Activated CD4-positive, alpha-beta T cell treated with anti-CD3 and anti-CD28 coated beads for 24 hours (primary cell): ENCODE results near the gene BMPR1B.
"Not testable (repeated sequence)": the region's sequence is repeated elsewhere in the genome, so short reads cannot be mapped to it uniquely, and the experiment has no call there.

Source experiments
- DNase-seq, 2 donors: peaks; one replicate each; pipeline ENCODE4 v3.0.0-alpha.2; 2020; ENCODE audit warnings: low read depth in 2 of 2

The BMPR1B gene

GRCh38 chr4:95141361-95141760 lies 383.6 kb downstream of the BMPR1B start:
- DNase-seq: no peak

- no peak for DNase-seq
Observed at GRCh38 chr4:95142932-95143331, 385.2 kb downstream of the BMPR1B start.

GRCh38 chr4:95151255-95151654 lies 393.5 kb downstream of the BMPR1B start:
- no peak for DNase-seq

DNA sequence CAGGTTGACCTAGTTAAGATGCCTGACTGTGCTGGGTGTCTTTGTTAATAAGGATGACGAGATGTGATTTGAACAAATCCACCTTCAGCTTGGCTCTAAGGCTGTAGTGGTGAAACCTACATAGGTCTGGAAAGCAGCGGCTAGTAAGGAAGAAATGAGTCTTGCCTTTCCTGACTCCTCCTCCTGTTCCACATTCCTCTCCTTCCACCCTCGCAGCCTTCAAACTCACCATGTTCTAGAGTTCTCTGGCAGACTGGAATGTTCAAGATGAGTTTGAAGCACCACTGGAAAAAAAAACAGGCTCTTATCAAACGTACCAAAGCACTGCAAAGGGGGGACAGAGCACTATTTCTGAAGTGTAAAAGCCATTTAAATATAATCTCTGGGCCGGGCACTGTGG lies 395.4 kb downstream of the BMPR1B start:
- DNase-seq: no peak

DNA sequence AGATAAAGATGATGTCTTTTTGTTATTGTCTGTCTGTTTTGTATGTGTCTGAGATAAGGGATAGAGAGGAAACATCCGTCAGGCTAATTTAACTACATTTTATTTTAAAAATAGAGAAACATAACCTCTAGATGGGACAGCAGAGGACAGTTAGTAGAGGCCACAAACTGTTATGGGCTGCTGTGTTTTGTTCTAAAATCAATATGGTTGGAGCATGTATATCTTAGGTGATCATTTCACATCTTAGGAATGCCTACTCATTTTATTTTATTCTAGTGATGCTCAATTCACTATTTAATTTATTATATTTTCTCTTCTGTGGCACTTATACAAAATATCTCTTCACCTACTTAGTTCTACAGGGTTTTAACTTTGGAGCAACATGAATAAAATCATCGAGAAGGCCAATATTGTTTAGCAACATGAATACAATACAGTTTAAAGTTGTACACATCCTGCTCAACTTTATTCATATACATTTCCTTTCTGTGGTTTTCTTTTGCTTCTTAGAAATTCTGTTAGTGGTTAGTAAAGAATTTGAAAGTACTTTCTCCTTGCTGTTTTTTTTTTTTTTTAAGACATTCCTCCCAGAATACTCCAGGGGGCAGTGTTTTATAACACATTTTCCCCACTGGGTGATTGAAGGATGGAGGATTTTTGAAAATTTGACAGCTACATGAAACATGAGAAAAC lies 398.1 kb downstream of the BMPR1B start:
- DNase-seq: no peak

GRCh38 chr4:95156452-95156765 lies 398.7 kb downstream of the BMPR1B start:
- no peak for DNase-seq

DNA sequence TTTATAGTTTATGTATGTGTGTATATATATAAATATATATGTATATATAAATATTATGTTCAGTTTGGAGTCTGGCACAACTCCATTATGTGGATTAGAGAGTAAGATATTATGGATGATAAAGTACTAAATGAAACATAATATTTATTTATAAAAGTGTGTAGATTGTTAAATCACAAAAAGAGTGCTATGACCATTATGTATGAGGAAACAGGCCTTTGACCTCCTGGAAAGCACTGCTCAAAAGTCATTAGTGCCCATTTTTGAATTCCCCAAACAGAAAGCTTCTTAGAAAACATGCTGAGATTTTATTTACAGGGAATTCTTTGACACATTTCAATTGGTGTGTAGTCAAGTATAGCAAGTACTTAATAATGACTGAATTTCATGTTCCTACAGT lies 399.8 kb downstream of the BMPR1B start:
- DNase-seq: no peak

DNA sequence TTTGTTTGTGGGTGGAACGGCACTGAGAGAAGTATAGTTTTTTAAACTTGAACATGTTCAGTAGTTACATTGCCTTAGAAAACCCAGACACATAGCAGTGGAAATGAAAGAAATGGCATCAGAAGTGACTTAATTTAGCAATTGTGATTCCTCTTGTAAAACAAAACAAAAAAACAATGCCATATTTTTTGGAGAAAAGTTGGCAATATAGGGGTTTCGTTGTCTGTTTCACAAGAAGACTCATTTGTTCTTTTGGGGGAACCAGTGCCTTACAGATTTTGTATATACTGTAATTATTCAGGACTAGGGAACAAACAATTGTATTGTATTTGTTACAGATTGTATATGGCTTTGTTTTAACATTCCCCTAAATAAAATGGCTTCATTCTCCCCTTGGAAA lies 400.3 kb downstream of the BMPR1B start:
- DNase-seq: no peak

DNA sequence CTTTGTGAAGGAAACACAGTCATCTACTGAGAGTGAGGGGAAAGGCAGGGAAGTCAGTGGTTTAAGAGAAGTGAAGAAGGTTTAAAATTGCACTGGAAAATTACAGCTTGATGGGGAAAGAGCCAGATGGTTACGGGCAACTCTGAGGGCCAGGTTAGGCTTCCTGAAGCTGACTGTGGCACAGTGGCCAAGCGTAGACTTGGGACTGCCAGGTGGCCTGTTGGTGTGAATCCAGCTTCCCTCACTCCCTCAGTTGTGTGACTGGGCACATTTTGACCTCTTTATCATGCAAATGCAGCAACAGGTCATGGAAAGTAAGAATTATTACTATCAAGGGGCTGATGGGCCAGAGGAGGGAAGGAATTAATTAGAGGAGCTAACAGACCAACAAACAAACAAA lies 400.9 kb downstream of the BMPR1B start:
- no peak for DNase-seq

- no peak for DNase-seq
Observed at GRCh38 chr4:95159384-95159783, 401.6 kb downstream of the BMPR1B start.

GRCh38 chr4:95161781-95162469 lies 404.2 kb downstream of the BMPR1B start:
- no peak for DNase-seq

- no peak for DNase-seq
Observed at GRCh38 chr4:95162867-95163266, 405.1 kb downstream of the BMPR1B start.

DNA sequence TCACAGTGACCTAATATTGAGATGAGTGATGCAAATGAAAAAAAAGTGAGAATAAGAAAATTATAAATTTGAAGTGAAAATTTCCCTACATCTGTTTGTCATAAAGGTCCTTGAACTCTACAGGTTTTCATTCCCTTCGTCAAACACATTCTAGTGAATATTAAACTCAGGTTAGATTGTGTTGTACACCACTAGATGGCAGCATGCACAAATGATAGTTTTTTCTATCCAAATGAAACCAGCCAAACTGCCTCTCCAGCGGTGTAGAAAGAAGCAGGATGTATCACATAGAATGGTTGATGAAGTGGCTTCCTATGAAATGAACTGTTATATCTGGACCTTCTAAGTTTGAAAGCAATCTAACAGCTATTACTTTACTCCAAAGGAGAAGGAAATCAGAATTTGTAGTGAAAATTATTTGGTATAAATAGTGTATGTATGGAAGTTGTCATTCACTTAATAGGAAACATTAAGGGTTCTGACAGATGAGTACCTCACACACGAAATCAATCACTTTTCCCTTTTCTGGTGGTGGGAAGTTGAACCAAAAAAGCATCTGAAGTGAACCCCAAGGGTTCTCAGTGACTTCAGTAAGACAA lies 408.3 kb downstream of the BMPR1B start:
- DNase-seq: no peak

GRCh38 chr4:95167805-95168204 lies 410.1 kb downstream of the BMPR1B start:
- no peak for DNase-seq

GRCh38 chr4:95170176-95170575 lies 412.4 kb downstream of the BMPR1B start:
- DNase-seq: no peak

DNA sequence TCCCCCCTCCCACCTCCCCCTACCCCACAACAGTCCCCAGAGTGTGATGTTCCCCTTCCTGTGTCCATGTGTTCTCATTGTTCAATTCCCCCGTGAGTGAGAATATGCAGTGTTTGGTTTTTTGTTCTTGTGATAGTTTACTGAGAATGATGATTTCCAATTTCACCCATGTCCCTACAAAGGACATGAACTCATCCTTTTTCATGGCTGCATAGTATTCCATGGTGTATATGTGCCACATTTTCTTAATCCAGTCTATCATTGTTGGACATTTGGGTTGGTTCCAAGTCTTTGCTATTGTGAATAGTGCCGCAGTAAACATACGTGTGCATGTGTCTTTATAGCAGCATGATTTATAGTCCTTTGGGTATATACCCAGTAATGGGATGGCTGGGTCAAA lies 413.6 kb downstream of the BMPR1B start:
- DNase-seq: not testable (repeated sequence)

- no peak for DNase-seq
Observed at GRCh38 chr4:95178938-95179337, 421.2 kb downstream of the BMPR1B start.

- DNase-seq: no peak
Observed at GRCh38 chr4:95180531-95181242, 422.9 kb downstream of the BMPR1B start.

DNA sequence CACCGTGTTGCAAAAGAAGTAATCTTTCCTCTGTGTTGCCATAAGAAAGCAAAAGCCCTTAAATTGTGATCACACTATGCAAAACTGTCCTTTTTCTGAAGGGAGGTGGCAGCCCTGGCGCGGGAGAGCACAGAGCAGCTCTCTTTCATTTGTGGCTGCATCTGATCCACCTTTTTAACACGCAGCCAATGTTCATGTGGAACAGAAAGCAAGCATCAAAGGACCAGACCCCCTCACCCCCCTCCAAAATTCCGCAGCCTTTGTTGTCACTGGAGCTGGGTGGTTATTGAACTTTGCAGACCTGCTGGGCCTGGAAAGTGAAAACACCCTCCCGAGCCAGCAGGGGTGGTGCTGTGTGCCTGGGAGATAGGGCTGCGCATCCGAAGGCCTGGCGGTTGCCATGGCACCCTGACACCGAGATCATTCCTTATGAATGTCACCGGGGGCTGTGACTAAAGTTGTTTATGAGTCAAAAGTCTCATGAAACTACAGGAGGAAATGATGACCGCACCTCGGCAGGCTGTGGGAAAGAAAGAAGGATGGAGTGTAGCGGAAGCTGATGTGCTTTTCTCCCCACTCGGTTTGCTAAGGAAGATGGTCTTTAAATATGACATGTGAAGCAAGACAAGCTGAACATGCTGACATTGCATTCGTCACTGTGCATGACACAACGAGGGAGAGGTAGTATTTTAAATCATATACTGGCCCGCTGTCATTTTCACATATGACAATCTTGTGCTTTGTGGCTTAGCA lies 423.7 kb downstream of the BMPR1B start:
- no peak for DNase-seq

DNA sequence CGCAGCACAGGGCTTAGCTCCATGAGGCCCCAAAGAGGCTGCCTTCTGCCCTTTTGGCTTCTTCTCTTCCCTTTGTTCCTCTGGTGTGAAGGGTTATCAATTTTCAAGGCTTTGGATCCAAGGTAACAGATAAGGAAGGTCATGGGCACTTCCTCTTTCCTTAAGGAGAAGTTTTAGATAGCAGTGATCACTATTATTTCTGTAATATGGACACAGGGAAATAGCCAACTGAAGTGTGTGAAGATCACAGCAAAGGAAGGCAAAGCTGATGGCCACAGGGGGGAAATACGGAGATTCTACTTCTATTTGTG lies 424.2 kb downstream of the BMPR1B start:
- no peak for DNase-seq

DNA sequence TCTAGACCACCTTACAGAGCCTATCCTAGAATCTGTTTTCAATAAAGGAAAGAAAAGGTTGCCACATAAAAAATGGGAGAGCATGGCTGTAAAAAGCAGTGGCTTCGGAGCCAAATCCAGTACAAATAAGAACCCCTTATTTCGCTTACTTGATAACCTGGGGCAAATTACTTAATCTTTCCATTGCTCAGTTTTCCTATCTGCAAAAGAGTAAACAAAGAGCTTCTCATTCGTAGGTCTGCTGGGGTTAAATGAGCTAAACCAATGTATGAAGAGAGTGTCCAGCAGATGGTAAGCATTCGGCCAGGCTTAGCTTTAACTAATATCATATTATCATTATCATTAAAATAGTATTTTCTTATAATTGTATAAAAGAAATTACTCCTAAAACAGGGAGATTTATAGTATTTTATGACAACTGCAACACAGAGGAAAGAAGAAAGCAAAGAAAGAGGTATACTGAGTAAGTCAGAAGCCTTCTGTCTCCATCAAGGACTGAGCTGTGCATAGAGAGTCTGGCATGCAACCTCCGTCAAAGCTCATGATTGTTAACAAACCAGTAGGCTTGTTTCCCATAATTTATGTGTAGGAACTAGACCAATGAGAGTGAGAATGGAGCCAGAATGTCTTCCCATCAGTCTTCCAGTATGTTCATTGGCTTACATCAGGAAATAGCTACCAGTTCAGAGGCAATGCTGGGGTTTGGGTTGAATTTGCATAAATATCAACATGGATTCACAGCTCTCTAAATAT lies 426.1 kb downstream of the BMPR1B start:
- DNase-seq: no peak
